Measurements from ENCODE around the gene GTF3C5.

DNA sequence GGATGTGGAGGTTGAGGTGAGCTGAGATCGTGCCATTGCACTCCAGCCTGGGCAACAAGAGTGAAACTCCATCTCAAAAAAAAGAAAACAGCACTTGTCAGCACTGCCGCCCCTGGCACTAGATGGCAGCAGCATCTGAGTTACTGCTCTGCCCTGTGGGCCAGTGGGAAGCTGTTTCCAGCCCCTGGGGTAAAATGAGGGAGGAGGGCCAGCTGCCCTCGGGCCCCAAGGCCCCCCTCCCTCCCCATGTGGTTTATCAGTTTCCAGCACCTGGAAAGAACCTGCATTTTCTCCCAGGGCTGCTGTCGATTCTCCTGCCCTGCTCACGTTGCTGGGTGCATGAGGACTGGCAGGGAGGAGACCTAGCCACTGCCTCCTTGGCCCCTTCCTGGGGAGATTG, 17.8 kb downstream of the GTF3C5 start:
- TF ChIP-seq SMC3 (IDR thresholded peaks at IDR 0.05; ENCODE audit: low read depth, low read length): peak; percentile 24; the same call in 1 of the 2 replicates
- TF ChIP-seq, protein P1, sequence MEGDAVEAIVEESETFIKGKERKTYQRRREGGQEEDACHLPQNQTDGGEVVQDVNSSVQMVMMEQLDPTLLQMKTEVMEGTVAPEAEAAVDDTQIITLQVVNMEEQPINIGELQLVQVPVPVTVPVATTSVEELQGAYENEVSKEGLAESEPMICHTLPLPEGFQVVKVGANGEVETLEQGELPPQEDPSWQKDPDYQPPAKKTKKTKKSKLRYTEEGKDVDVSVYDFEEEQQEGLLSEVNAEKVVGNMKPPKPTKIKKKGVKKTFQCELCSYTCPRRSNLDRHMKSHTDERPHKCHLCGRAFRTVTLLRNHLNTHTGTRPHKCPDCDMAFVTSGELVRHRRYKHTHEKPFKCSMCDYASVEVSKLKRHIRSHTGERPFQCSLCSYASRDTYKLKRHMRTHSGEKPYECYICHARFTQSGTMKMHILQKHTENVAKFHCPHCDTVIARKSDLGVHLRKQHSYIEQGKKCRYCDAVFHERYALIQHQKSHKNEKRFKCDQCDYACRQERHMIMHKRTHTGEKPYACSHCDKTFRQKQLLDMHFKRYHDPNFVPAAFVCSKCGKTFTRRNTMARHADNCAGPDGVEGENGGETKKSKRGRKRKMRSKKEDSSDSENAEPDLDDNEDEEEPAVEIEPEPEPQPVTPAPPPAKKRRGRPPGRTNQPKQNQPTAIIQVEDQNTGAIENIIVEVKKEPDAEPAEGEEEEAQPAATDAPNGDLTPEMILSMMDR (IDR thresholded peaks at IDR 0.05): peak; percentile 35; the same call in 1 of the 2 replicates
- TF ChIP-seq, protein P2, sequence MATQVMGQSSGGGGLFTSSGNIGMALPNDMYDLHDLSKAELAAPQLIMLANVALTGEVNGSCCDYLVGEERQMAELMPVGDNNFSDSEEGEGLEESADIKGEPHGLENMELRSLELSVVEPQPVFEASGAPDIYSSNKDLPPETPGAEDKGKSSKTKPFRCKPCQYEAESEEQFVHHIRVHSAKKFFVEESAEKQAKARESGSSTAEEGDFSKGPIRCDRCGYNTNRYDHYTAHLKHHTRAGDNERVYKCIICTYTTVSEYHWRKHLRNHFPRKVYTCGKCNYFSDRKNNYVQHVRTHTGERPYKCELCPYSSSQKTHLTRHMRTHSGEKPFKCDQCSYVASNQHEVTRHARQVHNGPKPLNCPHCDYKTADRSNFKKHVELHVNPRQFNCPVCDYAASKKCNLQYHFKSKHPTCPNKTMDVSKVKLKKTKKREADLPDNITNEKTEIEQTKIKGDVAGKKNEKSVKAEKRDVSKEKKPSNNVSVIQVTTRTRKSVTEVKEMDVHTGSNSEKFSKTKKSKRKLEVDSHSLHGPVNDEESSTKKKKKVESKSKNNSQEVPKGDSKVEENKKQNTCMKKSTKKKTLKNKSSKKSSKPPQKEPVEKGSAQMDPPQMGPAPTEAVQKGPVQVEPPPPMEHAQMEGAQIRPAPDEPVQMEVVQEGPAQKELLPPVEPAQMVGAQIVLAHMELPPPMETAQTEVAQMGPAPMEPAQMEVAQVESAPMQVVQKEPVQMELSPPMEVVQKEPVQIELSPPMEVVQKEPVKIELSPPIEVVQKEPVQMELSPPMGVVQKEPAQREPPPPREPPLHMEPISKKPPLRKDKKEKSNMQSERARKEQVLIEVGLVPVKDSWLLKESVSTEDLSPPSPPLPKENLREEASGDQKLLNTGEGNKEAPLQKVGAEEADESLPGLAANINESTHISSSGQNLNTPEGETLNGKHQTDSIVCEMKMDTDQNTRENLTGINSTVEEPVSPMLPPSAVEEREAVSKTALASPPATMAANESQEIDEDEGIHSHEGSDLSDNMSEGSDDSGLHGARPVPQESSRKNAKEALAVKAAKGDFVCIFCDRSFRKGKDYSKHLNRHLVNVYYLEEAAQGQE (IDR thresholded peaks at IDR 0.05; ENCODE audit: low read depth, low read length): no peak
- TF ChIP-seq FOSL2 (IDR thresholded peaks at IDR 0.05; ENCODE audit: borderline replicate concordance, low read depth): no peak
- TF ChIP-seq, protein P3, sequence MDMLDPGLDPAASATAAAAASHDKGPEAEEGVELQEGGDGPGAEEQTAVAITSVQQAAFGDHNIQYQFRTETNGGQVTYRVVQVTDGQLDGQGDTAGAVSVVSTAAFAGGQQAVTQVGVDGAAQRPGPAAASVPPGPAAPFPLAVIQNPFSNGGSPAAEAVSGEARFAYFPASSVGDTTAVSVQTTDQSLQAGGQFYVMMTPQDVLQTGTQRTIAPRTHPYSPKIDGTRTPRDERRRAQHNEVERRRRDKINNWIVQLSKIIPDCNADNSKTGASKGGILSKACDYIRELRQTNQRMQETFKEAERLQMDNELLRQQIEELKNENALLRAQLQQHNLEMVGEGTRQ (IDR thresholded peaks at IDR 0.05; ENCODE audit: borderline replicate concordance, low read depth, low read length): no peak
- TF ChIP-seq, protein P4, sequence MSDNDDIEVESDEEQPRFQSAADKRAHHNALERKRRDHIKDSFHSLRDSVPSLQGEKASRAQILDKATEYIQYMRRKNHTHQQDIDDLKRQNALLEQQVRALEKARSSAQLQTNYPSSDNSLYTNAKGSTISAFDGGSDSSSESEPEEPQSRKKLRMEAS (IDR thresholded peaks at IDR 0.05; ENCODE audit: low read depth): no peak
- TF ChIP-seq TAF1 (IDR thresholded peaks at IDR 0.05; ENCODE audit: borderline replicate concordance, low read depth, low read length): no peak
- TF ChIP-seq CHD2 (IDR thresholded peaks at IDR 0.05; ENCODE audit: low read length, partially characterized antibody): no peak
- TF ChIP-seq JUND (IDR thresholded peaks at IDR 0.05): no peak
- TF ChIP-seq POLR2AphosphoS5 (IDR thresholded peaks at IDR 0.05; ENCODE audit: low read depth, low read length): no peak
- TF ChIP-seq EP300 (IDR thresholded peaks at IDR 0.05; ENCODE audit: borderline replicate concordance in 1 of 2, low read depth in 1 of 2, low read length in 1 of 2): no peak
- TF ChIP-seq YY1 (IDR thresholded peaks at IDR 0.05; ENCODE audit: low read depth): no peak
- TF ChIP-seq, protein P5, sequence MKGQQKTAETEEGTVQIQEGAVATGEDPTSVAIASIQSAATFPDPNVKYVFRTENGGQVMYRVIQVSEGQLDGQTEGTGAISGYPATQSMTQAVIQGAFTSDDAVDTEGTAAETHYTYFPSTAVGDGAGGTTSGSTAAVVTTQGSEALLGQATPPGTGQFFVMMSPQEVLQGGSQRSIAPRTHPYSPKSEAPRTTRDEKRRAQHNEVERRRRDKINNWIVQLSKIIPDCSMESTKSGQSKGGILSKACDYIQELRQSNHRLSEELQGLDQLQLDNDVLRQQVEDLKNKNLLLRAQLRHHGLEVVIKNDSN (IDR thresholded peaks at IDR 0.05; ENCODE audit: borderline replicate concordance, low read depth): no peak

Measured in SK-N-SH (cell line).